GM12801 (cell line): Measurements from ENCODE around the gene CTBP1.

Source experiments
- CTCF ChIP-seq: IDR thresholded peaks from one replicate; pipeline ENCODE4 v1.5.1; 2011; ENCODE audit warnings: control low read depth; ENCODE audit not compliant: insufficient read length; ENCODE audit errors: extremely low read depth

Gene CTBP1

GRCh38 chr4:1243451-1244080, 5.4 kb downstream of the CTBP1 start:
- TF ChIP-seq CTCF: no peak

- TF ChIP-seq CTCF: no peak
Observed at GRCh38 chr4:1242506-1243450, 6.2 kb downstream of the CTBP1 start.

- no peak for TF ChIP-seq CTCF
Observed at GRCh38 chr4:1241936-1242505, 6.9 kb downstream of the CTBP1 start.

GRCh38 chr4:1241466-1241935, 7.4 kb downstream of the CTBP1 start:
- TF ChIP-seq CTCF: no peak

- TF ChIP-seq CTCF: no peak
Observed at GRCh38 chr4:1240721-1241465, 8.0 kb downstream of the CTBP1 start.

- no peak for TF ChIP-seq CTCF
Observed at GRCh38 chr4:1239950-1240307, 9.0 kb downstream of the CTBP1 start.
